WTC11 (cell line): ENCODE measurements around the gene AADACL2. TPM values are rescaled to one million over a fixed set of nuclear protein-coding genes. Genes with fewer than 3 reads are reported as not detected.

Experiments used
- ATAC-seq: fragments of 200-7000 bp; cut with Tn5 transposase; 2 replicates; pipeline ENCODE4 v1.10.0; 2021; ENCODE audit warnings: mild to moderate bottlenecking, moderate library complexity
- CTCF ChIA-PET: fragments of 300-600 bp; sonication (Branson Sonifier 250); formaldehyde crosslinking; loops from one replicate; lab custom pipeline; 2021; ENCODE audit warnings: antibody characterized with exemption; lab: Charles Lee
- POLR2A ChIA-PET: fragments of 350-600 bp; sonication (Branson Sonifier 250); formaldehyde crosslinking; loops from one replicate; lab custom pipeline; 2021; ENCODE audit warnings: antibody characterized with exemption; lab: Charles Lee
- DNase-seq: peaks from one replicate; pipeline ENCODE4 v3.0.0; 2021; ENCODE audit warnings: low spot score
- H3K27ac Mint-ChIP-seq: 2 replicates; pipeline ENCODE4 v1.8.0; 2021; ENCODE audit warnings: mixed read lengths
- H3K27me3 Mint-ChIP-seq: 2 replicates; pipeline ENCODE4 v1.8.0; 2021; ENCODE audit warnings: low read depth, mild to moderate bottlenecking, moderate library complexity, mixed read lengths
- H3K36me3 Mint-ChIP-seq: 2 replicates; pipeline ENCODE4 v1.8.0; 2021; ENCODE audit warnings: mixed read lengths
- H3K4me1 Mint-ChIP-seq: 2 replicates; pipeline ENCODE4 v1.8.0; 2022; ENCODE audit warnings: mixed read lengths
- H3K4me3 Mint-ChIP-seq: 2 replicates; pipeline ENCODE4 v1.8.0; 2021; ENCODE audit warnings: mild to moderate bottlenecking, moderate library complexity, mixed read lengths
- H3K9me3 Mint-ChIP-seq: 2 replicates; pipeline ENCODE4 v1.8.0; 2021; ENCODE audit warnings: mixed read lengths
- ATF6 ChIP-seq: sonication (generic); formaldehyde crosslinking; IDR thresholded peaks from 2 replicates; pipeline ENCODE4 v1.8.1; 2023; ENCODE audit warnings: mild to moderate bottlenecking, missing genetic modification reagents
- CDX4 ChIP-seq: fragments of 250-450 bp; sonication (Bioruptor Pico); IDR thresholded peaks from 2 replicates; pipeline ENCODE4 v1.9.0; 2021; ENCODE audit warnings: moderate library complexity, mild to moderate bottlenecking, inconsistent platforms, borderline replicate concordance
- CREB1 ChIP-seq: sonication (generic); formaldehyde crosslinking; IDR thresholded peaks from 2 replicates; pipeline ENCODE4 v1.8.0; 2023; ENCODE audit warnings: mild to moderate bottlenecking, missing genetic modification reagents
- E2F1 ChIP-seq: sonication (generic); formaldehyde crosslinking; IDR thresholded peaks from 2 replicates; pipeline ENCODE4 v1.8.0; 2022; ENCODE audit warnings: mild to moderate bottlenecking, missing genetic modification reagents
- E2F4 ChIP-seq: sonication (generic); formaldehyde crosslinking; IDR thresholded peaks from 2 replicates; pipeline ENCODE4 v1.8.1; 2022; ENCODE audit warnings: low read depth, mild to moderate bottlenecking, moderate library complexity, missing genetic modification reagents, borderline replicate concordance
- E2F5 ChIP-seq: sonication (generic); formaldehyde crosslinking; IDR thresholded peaks from 2 replicates; pipeline ENCODE4 v1.8.1; 2022; ENCODE audit warnings: mild to moderate bottlenecking, moderate library complexity, missing genetic modification reagents
- ELF4 ChIP-seq: sonication (generic); formaldehyde crosslinking; IDR thresholded peaks from 2 replicates; pipeline ENCODE4 v1.8.1; 2022; ENCODE audit warnings: low read depth, mild to moderate bottlenecking, moderate library complexity, missing genetic modification reagents
- EMX1 ChIP-seq: fragments of 250-450 bp; sonication (Bioruptor Pico); IDR thresholded peaks from 2 replicates; pipeline ENCODE4 v1.8.0; 2021; ENCODE audit warnings: mild to moderate bottlenecking
- FOXJ3 ChIP-seq: sonication (generic); formaldehyde crosslinking; IDR thresholded peaks from 2 replicates; pipeline ENCODE4 v1.9.0; 2021; ENCODE audit warnings: missing genetic modification reagents, mild to moderate bottlenecking, borderline replicate concordance
- MAX ChIP-seq: sonication (generic); formaldehyde crosslinking; IDR thresholded peaks from 2 replicates; pipeline ENCODE4 v1.8.0; 2022; ENCODE audit warnings: mild to moderate bottlenecking, missing genetic modification reagents
- MXD4 ChIP-seq: fragments of 250-450 bp; sonication (Bioruptor Pico); IDR thresholded peaks from 2 replicates; pipeline ENCODE4 v1.8.0; 2021; ENCODE audit warnings: mild to moderate bottlenecking, moderate library complexity, borderline replicate concordance
- NFE2L1 ChIP-seq: sonication (generic); formaldehyde crosslinking; IDR thresholded peaks from 2 replicates; pipeline ENCODE4 v1.8.1; 2023; ENCODE audit warnings: missing genetic modification reagents
- NR3C1 ChIP-seq: sonication (generic); formaldehyde crosslinking; conservative IDR thresholded peaks from 2 replicates; pipeline ENCODE4 v1.8.1; 2023; ENCODE audit warnings: low read depth, mild to moderate bottlenecking, missing genetic modification reagents
- PRDM15 ChIP-seq: sonication (generic); formaldehyde crosslinking; IDR thresholded peaks from 2 replicates; pipeline ENCODE4 v1.8.0; 2022; ENCODE audit warnings: missing genetic modification reagents
- PRRX2 ChIP-seq: fragments of 250-450 bp; sonication (Bioruptor Pico); IDR thresholded peaks from 2 replicates; pipeline ENCODE4 v1.8.0; 2021; ENCODE audit warnings: mild to moderate bottlenecking
- ZNF423 ChIP-seq: fragments of 250-450 bp; sonication (Bioruptor Pico); IDR thresholded peaks from 2 replicates; pipeline ENCODE4 v2.1.2; 2022; ENCODE audit warnings: mild to moderate bottlenecking, moderate library complexity
- ZNF512 ChIP-seq: sonication (generic); formaldehyde crosslinking; IDR thresholded peaks from 2 replicates; pipeline ENCODE4 v1.8.1; 2022; ENCODE audit warnings: missing genetic modification reagents, borderline replicate concordance
- ZNF532 ChIP-seq: fragments of 250-450 bp; sonication (Bioruptor Pico); IDR thresholded peaks from 2 replicates; pipeline ENCODE4 v1.9.0; 2021; ENCODE audit warnings: mild to moderate bottlenecking, borderline replicate concordance
- ZSCAN18 ChIP-seq: fragments of 250-450 bp; sonication (Bioruptor Pico); IDR thresholded peaks from 2 replicates; pipeline ENCODE4 v2.1.2; 2022; ENCODE audit warnings: mild to moderate bottlenecking, moderate library complexity
- total RNA-seq: library from RNA; stranded (reverse); gene quantifications from 3 replicates; pipeline ENCODE4 v1.2.3, GENCODE V29; 2021

Gene AADACL2
- total RNA-seq, 1 experiment from 2014 or later, result not detected

- TF ChIP-seq ZNF512 (CRISPR knock-in tag) (no peak), ZSCAN18 (CRISPR knock-in tag) (no peak), ATF6 (CRISPR knock-in tag) (no peak), E2F5 (CRISPR knock-in tag) (no peak), NFE2L1 (no peak)
Measured at GRCh38 chr3:151721294-151721693, 12.4 kb upstream of the AADACL2 start (continued).

GRCh38 chr3:151722856-151723255, 10.9 kb upstream of the AADACL2 start:
- H3K27ac Mint-ChIP-seq, result no peak overlapping the region
- no peak for ATAC-seq
- H3K4me1 Mint-ChIP-seq, result no peaks in the 10 kb centered on the region
- H3K36me3 Mint-ChIP-seq, result peaks cover 6% of the 10 kb centered on the region
- H3K9me3 Mint-ChIP-seq, result peaks cover 21% of the 10 kb centered on the region
- ChIA-PET CTCF (no interaction called here), POLR2A (no interaction called here)
- H3K4me3 Mint-ChIP-seq, result no peak overlapping the region
- DNase-seq, result no peak
- no peaks in the 10 kb centered on the region for H3K27me3 Mint-ChIP-seq
- TF ChIP-seq CDX4 (CRISPR knock-in tag), result no peak
- TF ChIP-seq PRDM15 (CRISPR knock-in tag), result no peak
- no peak for TF ChIP-seq E2F1 (CRISPR knock-in tag)
- TF ChIP-seq CREB1 (CRISPR knock-in tag), result no peak
- TF ChIP-seq EMX1 (CRISPR knock-in tag), result no peak
- TF ChIP-seq ELF4 (CRISPR knock-in tag), result no peak
- TF ChIP-seq ZNF423 (CRISPR knock-in tag), result no peak
- TF ChIP-seq FOXJ3 (CRISPR knock-in tag), result no peak
- no peak for TF ChIP-seq NR3C1 (CRISPR knock-in tag)
- no peak for TF ChIP-seq ZNF532 (CRISPR knock-in tag)
- no peak for TF ChIP-seq MXD4 (CRISPR knock-in tag)
- TF ChIP-seq MAX (CRISPR knock-in tag), result no peak
- no peak for TF ChIP-seq E2F4
- no peak for TF ChIP-seq PRRX2
